H1 (cell line): ENCODE data around the gene SEMA6A. TPM values are rescaled to one million over a fixed set of nuclear protein-coding genes. Genes with fewer than 3 reads are reported as not detected.

Experiments used
- CTCF ChIA-PET: fragments of 300-600 bp; sonication (Branson Sonifier 250); formaldehyde crosslinking; loops from one replicate; lab custom pipeline; 2021; ENCODE audit not compliant: partially characterized antibody; lab: Charles Lee
- POLR2A ChIA-PET: fragments of 300-600 bp; sonication (Branson Sonifier 250); formaldehyde crosslinking; loops from one replicate; lab custom pipeline; 2021; ENCODE audit warnings: inconsistent platforms; ENCODE audit not compliant: partially characterized antibody; lab: Charles Lee
- DNase-seq, 2 experiments: peaks; one replicate each; pipeline versions ENCODE4 v3.0.0 to v3.0.0-alpha.2; 2010 to 2022; ENCODE audit warnings: low spot score in 2 of 2, low read depth in 1 of 2, mixed read lengths in 1 of 2
- FAIRE-seq: peaks from 2 replicates; lab custom pipeline; 2011; peaks lifted over from hg19 to GRCh38; lab: Jason Lieb, UNC
- H2AFZ ChIP-seq: 2 replicates; pipeline ENCODE4 v1.8.1; 2012; ENCODE audit warnings: low read length, inconsistent platforms
- H2AK5ac ChIP-seq: 2 replicates; pipeline ENCODE4 v1.6.1; 2013; ENCODE audit warnings: low read depth, low read length
- H2BK120ac ChIP-seq: replicated peaks from 2 replicates; pipeline ENCODE3; 2013; ENCODE audit warnings: low read depth, low read length, inconsistent platforms
- H2BK12ac ChIP-seq: 2 replicates; pipeline ENCODE4 v1.6.1; 2013; ENCODE audit warnings: low read depth, low read length
- H2BK15ac ChIP-seq: 2 replicates; pipeline ENCODE4 v1.6.1; 2013; ENCODE audit warnings: low read length
- H2BK20ac ChIP-seq: 2 replicates; pipeline ENCODE4 v1.6.1; 2013; ENCODE audit warnings: low read length
- H2BK5ac ChIP-seq: 2 replicates; pipeline ENCODE4 v1.6.1; 2013; ENCODE audit warnings: low read depth, low read length
- H3K14ac ChIP-seq: 2 replicates; pipeline ENCODE4 v1.6.1; 2013; ENCODE audit warnings: inconsistent platforms; ENCODE audit not compliant: insufficient read length
- H3K18ac ChIP-seq: 2 replicates; pipeline ENCODE4 v1.6.1; 2013; ENCODE audit warnings: low read length; ENCODE audit errors: extremely low read depth
- H3K23ac ChIP-seq: 2 replicates; pipeline ENCODE4 v1.6.1; 2013; ENCODE audit warnings: inconsistent platforms; ENCODE audit not compliant: insufficient read length
- H3K23me2 ChIP-seq: 2 replicates; pipeline ENCODE4 v1.6.1; 2013; ENCODE audit warnings: low read depth, low read length
- H3K27ac ChIP-seq: 2 replicates; pipeline ENCODE4 v1.6.1; 2011; ENCODE audit warnings: low read depth, low read length, inconsistent platforms
- H3K27me3 ChIP-seq, 4 experiments: replicated peaks in 1 of 4; 1 replicate in 1 of 4; 2 replicates in 3 of 4; pipeline versions ENCODE4 v1.6.1 to v1.8.1; 2011 to 2013; ENCODE audit warnings: low read length in 3 of 4, mild to moderate bottlenecking in 3 of 4, inconsistent platforms in 2 of 4, mixed read lengths in 2 of 4, moderate library complexity in 1 of 4; ENCODE audit not compliant: control insufficient read depth in 3 of 4, insufficient read depth in 3 of 4; ENCODE audit errors: extremely low read depth in 1 of 4
- H3K36me3 ChIP-seq, 4 experiments: 2 replicates each; pipeline versions ENCODE4 v1.6.1 to v1.8.1; 2011 to 2013; ENCODE audit warnings: mild to moderate bottlenecking in 4 of 4, low read length in 3 of 4, moderate library complexity in 2 of 4, control low read depth in 1 of 4, inconsistent platforms in 1 of 4; ENCODE audit not compliant: insufficient read depth in 4 of 4, control insufficient read depth in 2 of 4
- H3K4ac ChIP-seq: replicated peaks from 2 replicates; pipeline ENCODE3; 2013; ENCODE audit warnings: low read length, low read depth, mixed read lengths, inconsistent platforms; ENCODE audit not compliant: insufficient read length
- H3K4me1 ChIP-seq, 4 experiments: replicated peaks in 1 of 4; 1 replicate in 1 of 4; 2 replicates in 3 of 4; pipeline versions ENCODE4 v1.6.1 to v1.8.1; 2011 to 2013; ENCODE audit warnings: low read length in 3 of 4, inconsistent platforms in 2 of 4, mixed read lengths in 1 of 4; ENCODE audit not compliant: insufficient read depth in 4 of 4, control insufficient read depth in 3 of 4
- H3K4me2 ChIP-seq, 2 experiments: 2 replicates each; pipeline versions ENCODE4 v1.6.1 to v1.8.1; 2011 to 2013; ENCODE audit warnings: low read depth in 2 of 2, low read length in 2 of 2, control low read depth in 1 of 2, inconsistent platforms in 1 of 2, mild to moderate bottlenecking in 1 of 2; ENCODE audit not compliant: insufficient read depth in 1 of 2
- H3K4me3 ChIP-seq, 4 experiments: fragments of 200-600, 300-600 bp in 1 of 4; sonication (generic), shearing (Covaris generic), sonication (Bioruptor Twin) in 1 of 4; 2 replicates each; pipeline versions ENCODE4 v1.5.1 to v1.8.1; 2011 to 2016; ENCODE audit warnings: low read length in 4 of 4, low read depth in 3 of 4, control low read depth in 2 of 4, inconsistent platforms in 2 of 4, mild to moderate bottlenecking in 2 of 4, mixed read lengths in 1 of 4, moderate library complexity in 1 of 4; ENCODE audit not compliant: insufficient read depth in 2 of 4; ENCODE audit errors: extremely low read depth in 1 of 4
- H3K56ac ChIP-seq: replicated peaks from 2 replicates; pipeline ENCODE3; 2013; ENCODE audit warnings: low read depth, mild to moderate bottlenecking, mixed read lengths, low read length, inconsistent platforms; ENCODE audit not compliant: insufficient read length
- H3K79me1 ChIP-seq: 2 replicates; pipeline ENCODE4 v1.6.1; 2013; ENCODE audit warnings: low read depth, low read length, control low read depth
- H3K79me2 ChIP-seq, 2 experiments: 2 replicates each; pipeline versions ENCODE4 v1.6.1 to v1.8.1; 2012 to 2013; ENCODE audit warnings: low read length in 2 of 2, mild to moderate bottlenecking in 2 of 2, inconsistent platforms in 1 of 2; ENCODE audit not compliant: insufficient read depth in 2 of 2, control insufficient read depth in 1 of 2
- H3K9ac ChIP-seq, 4 experiments: replicated peaks in 1 of 4; 1 replicate in 1 of 4; 2 replicates in 3 of 4; pipeline versions ENCODE4 v1.6.1 to v1.8.1; 2011 to 2013; ENCODE audit warnings: low read depth in 3 of 4, low read length in 3 of 4, control low read depth in 2 of 4, mild to moderate bottlenecking in 2 of 4, moderate library complexity in 2 of 4, inconsistent platforms in 1 of 4; ENCODE audit errors: extremely low read depth in 1 of 4
- H3K9me3 ChIP-seq, 2 experiments: 2 replicates each; pipeline versions ENCODE4 v1.6.1 to v1.8.1; 2012 to 2013; ENCODE audit warnings: mild to moderate bottlenecking in 2 of 2, moderate library complexity in 2 of 2, control low read depth in 1 of 2, inconsistent platforms in 1 of 2, low read depth in 1 of 2, low read length in 1 of 2, mixed read lengths in 1 of 2; ENCODE audit not compliant: insufficient read depth in 2 of 2
- H4K20me1 ChIP-seq, 2 experiments: replicated peaks in 1 of 2; 2 replicates each; pipeline versions ENCODE3 to v1.8.1; 2011 to 2013; ENCODE audit warnings: inconsistent platforms in 2 of 2, low read length in 2 of 2, mild to moderate bottlenecking in 1 of 2; ENCODE audit not compliant: insufficient read depth in 2 of 2, control insufficient read depth in 1 of 2
- H4K5ac ChIP-seq: 2 replicates; pipeline ENCODE4 v1.6.1; 2013; ENCODE audit warnings: low read length, low read depth, mixed read lengths, inconsistent platforms; ENCODE audit not compliant: insufficient read length
- H4K8ac ChIP-seq: 2 replicates; pipeline ENCODE4 v1.8.0; 2013; ENCODE audit warnings: mild to moderate bottlenecking, moderate library complexity, low read length, inconsistent platforms; ENCODE audit not compliant: insufficient read depth; ENCODE audit errors: extremely low read depth
- H4K91ac ChIP-seq: replicated peaks from 2 replicates; pipeline ENCODE3; 2013; ENCODE audit warnings: low read length, mixed read lengths, inconsistent platforms; ENCODE audit not compliant: insufficient read length
- NANOG ChIP-seq: IDR thresholded peaks from 2 replicates; pipeline ENCODE4 v1.6.1; 2011; ENCODE audit warnings: low read length, low read depth, mild to moderate bottlenecking, inconsistent platforms; ENCODE audit not compliant: insufficient read depth, poor library complexity, severe bottlenecking
- POLR2AphosphoS5 ChIP-seq: IDR thresholded peaks from 2 replicates; pipeline ENCODE4 v1.6.1; 2011; ENCODE audit warnings: low read depth, low read length
- RFX5 ChIP-seq: IDR thresholded peaks from 2 replicates; pipeline ENCODE4 v1.6.1; 2011; ENCODE audit warnings: low read depth, low read length, improper control_type of control experiment, borderline replicate concordance
- SP4 ChIP-seq: IDR thresholded peaks from 2 replicates; pipeline ENCODE4 v1.6.1; 2012; ENCODE audit warnings: low read length, inconsistent platforms
- ZNF274 ChIP-seq: IDR thresholded peaks from 2 replicates; pipeline ENCODE4 v1.7.0; 2012; ENCODE audit warnings: low read length, borderline replicate concordance; ENCODE audit errors: extremely low read depth
- WGBS, 2 experiments: shearing (Covaris generic) in 1 of 2; methylation state at CpG; one replicate each; pipeline versions ENCODE4 v1.1.6 to v1.1.7; 2013 to 2015; ENCODE audit warnings: low lambda C conversion rate in 2 of 2, mixed read lengths in 2 of 2, inconsistent platforms in 1 of 2, low coverage in 1 of 2, missing lambda C conversion rate in 1 of 2; ENCODE audit not compliant: insufficient replicate concordance in 2 of 2, insufficient coverage in 1 of 2, insufficient read length in 1 of 2; ENCODE audit errors: extremely low coverage in 1 of 2, missing lambda C conversion rate in 1 of 2; 5-methylcytosine and 5-hydroxymethylcytosine counted together
- polyA plus RNA-seq, 7 experiments: library from polyadenylated mRNA; depleted of rRNA in 3 of 7; stranded (reverse) in 5 of 7; unstranded in 2 of 7; fragments of >200 nt in 5 of 7; fragments of 200-250 nt in 2 of 7; gene quantifications; 1 replicate in 5 of 7; 2 replicates in 1 of 7; 4 replicates in 1 of 7; pipeline versions ENCODE4 v1.2.1 to v1.2.3, GENCODE V29; 2011 to 2013; ENCODE audit warnings: missing spikeins in 2 of 7, mixed read lengths in 2 of 7
- total RNA-seq: library from RNA; stranded (reverse); fragmentation: NEBNext Ultra II Directional; extraction: Animal tissue kit (Norgen Biotek cat#: 25700); gene quantifications from 2 replicates; pipeline ENCODE4 v1.2.1, GENCODE V29; 2021

The SEMA6A gene
- total and polyA plus RNA-seq, 2 of the 8 experiments (the other 6 are each of a cell fraction or from before 2014, with no cell fraction given): 78.3 to 277 TPM

- DNase-seq (no peak), FAIRE-seq (no peak)
- CTCF ChIA-PET: no interaction called here
- Histone ChIP-seq H2AFZ (no peak overlapping the region), H3K4me1 (peaks cover 1 to 18% (median 10%) of the 10 kb centered on the region in 4 experiments), H3K14ac (no peak overlapping the region), H2BK5ac (no peak overlapping the region), H3K56ac (no peak overlapping the region), H4K5ac (no peak overlapping the region), H4K8ac (no peak overlapping the region), H3K4me2 (peak overlapping the region in 1 of 2 experiments; percentile 29; a peak in 1 of 4 replicates), H3K18ac (no peak overlapping the region), H2BK120ac (no peak overlapping the region), H3K27me3 (no peaks in the 10 kb centered on the region), H2AK5ac (no peak overlapping the region), H3K36me3 (peaks cover 16 to 76% (median 32%) of the 10 kb centered on the region in 4 experiments; a peak in 7 of 8 replicates), H2BK15ac (no peak overlapping the region), H3K4me3 (no peak overlapping the region), H3K27ac (no peak overlapping the region), H3K79me2 (no peaks in the 10 kb centered on the region), H3K9ac (no peak overlapping the region), H3K23ac (no peak overlapping the region), H2BK20ac (no peak overlapping the region), H4K20me1 (peaks cover 6 to 11% of the 10 kb centered on the region in 2 experiments), H3K23me2 (no peaks in the 10 kb centered on the region), H2BK12ac (no peak overlapping the region), H3K9me3 (no peaks in the 10 kb centered on the region), H3K4ac (no peak overlapping the region), H4K91ac (no peak overlapping the region), H3K79me1 (no peaks in the 10 kb centered on the region; the same call in 1 of the 2 replicates)
- WGBS, 2 experiments: 59% methylated on average over 5 of the region's 5 CpGs; no CpG with 5 or more reads in 1 of the 2 experiments
- POLR2A ChIA-PET: interaction anchor here (1.6 kb wide), 1 partner anchor 10 kb away, joined by 5 read pairs; no protein-coding TSS in a partner anchor
- TF ChIP-seq SP4: no peak
- no peak for TF ChIP-seq ZNF274
- no peak for TF ChIP-seq NANOG
- no peak for TF ChIP-seq RFX5
- no peak for TF ChIP-seq POLR2AphosphoS5
Measured at GRCh38 chr5:116448870-116449427, 125.7 kb downstream of the SEMA6A start.
